COR-L47 (cell line): Measurements from ENCODE around the gene GID8.

Experiments used
- DNase-seq: peaks from one replicate; lab custom pipeline; 2025; lab: John Stamatoyannopoulos, UW

Gene GID8

GRCh38 chr20:62986257-62986800 is 48.4 kb downstream of the GID8 start:
- no peak for DNase-seq

DNA sequence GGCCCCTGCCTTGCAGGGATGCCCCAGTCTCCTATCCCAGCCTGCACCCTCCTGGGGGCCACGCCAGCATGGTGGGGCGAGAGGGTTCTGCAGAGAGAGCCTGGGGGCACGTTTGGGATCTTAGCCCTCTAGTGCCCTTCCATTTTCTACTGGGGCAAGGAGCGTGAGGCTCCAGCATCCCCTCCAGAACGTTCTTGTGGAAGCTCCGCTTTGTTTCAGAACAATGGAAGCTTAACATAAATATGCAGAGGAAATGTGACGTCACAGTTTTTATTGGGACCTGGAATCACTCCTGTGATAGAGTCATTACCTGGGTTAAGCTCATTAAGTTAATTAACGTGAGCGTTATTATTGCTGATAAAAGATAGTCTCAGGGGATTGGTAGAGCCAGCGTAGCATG is 49.2 kb downstream of the GID8 start:
- DNase-seq: no peak

GRCh38 chr20:62989201-62989601 is 51.3 kb downstream of the GID8 start:
- no peak for DNase-seq

GRCh38 chr20:62990306-62990825 is 52.4 kb downstream of the GID8 start:
- no peak for DNase-seq

GRCh38 chr20:62991196-62991807 is 53.4 kb downstream of the GID8 start:
- no peak for DNase-seq

DNA sequence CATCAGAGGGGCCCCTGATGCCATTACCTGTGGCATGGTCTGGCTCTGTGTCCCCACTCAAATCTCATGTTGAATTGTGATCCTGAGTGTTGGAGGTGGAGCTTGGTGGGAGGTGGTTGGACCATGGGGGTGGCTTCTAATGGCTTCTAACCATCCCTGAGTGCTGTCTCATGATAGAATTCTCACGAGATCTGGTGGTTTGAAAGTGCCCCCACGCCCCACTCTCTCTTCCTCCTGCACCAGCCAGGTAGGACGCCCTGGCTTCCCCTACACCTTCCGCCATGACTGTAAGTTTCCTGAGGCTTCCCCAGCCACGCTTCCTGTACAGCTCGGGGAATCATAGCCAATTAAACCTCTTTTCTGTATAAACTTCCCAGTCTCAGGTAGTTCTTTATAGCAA is 53.9 kb downstream of the GID8 start:
- DNase-seq: no peak

DNA sequence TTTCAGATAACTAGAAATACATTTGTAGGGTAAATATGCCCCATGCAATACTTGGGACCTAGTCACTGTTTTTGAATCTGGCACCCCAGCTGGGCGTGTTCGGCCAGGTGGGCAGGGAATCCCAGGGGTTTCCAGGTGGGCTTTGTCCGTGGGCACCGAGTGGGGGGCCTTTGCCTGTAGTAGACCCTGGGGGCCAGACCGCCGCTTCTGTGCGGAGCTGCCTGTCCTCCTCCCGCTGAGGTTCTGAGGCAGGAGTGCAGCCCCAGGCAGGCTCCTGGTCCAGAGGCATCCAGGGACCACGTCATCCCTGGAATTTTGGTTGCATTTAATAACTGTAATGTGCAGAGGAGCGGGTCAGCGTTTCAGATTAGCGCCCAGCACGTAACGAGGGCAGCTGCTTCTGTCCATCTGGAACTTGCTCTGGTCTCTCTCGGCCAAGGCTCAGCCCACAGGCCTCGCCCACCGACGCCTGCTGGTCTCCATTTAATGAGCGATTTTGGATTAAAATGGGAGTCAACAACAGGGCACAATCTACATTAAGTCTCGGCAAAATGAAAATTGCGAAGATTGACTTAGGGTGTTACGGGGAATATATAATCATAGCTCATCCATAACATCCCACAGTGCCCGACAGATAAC is 56.0 kb downstream of the GID8 start:
- DNase-seq: no peak

GRCh38 chr20:62994869-62995281 is 56.9 kb downstream of the GID8 start:
- DNase-seq: no peak

DNA sequence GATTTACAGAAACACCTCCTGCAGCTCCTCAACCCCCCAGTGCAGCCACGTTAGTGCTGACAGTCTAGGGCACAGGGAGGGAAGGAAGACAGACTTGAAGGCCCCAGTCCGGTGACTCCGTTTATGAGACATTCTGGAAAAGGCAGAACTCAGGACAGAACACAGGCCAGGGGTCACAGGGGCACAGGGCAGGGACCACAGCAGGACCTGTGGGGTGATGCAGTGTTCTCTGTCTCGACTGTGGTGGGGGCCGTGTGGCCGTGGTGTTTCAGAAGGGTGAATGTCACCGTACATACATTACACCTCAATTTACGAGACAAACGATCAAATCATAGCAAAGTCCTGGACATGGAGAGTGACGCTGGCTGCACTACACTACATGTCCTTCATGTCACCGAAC is 57.5 kb downstream of the GID8 start:
- DNase-seq: no peak

DNA sequence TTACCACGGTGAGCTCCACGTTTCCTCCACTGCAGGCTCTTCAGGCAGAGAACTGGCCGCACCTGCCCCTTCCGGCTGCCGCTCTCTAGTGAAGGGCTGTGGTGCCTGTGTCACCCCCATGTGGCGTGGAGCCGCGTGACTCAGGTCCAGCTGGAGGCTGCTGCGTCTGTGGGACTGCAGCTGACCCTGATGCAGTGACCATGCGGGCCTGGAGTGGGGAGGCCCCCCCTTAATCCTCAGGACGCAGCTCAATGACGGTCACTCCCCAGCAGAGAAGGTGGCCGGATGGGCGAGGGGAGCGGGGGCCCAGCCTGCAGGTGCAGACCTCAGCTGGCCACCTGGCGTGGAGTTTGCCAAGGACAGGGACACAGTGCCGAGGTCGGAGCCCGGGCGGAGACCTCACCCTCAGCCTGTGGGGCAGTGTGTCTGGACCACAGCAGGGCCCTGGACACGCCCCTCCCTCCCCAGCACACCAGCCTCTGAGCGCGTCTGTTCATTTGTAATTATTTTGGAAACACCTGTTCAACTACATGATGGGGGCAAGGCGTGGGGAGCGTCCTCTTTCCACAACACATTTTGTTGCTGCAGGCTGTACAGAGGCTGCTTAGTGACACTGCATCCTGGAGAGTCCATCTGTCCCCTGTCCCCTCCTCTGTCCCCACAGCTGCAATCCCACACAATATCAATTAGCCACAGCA is 58.1 kb downstream of the GID8 start:
- peak; percentile 65 for DNase-seq

- DNase-seq: no peak
Measured at GRCh38 chr20:62996596-62996982, 58.6 kb downstream of the GID8 start.

GRCh38 chr20:62997417-62998035 is 59.6 kb downstream of the GID8 start:
- no peak for DNase-seq
